Activated CD8-positive, alpha-beta T cell treated with anti-CD3 and anti-CD28 coated beads, Interleukin-2, amount 10 ng/mL, durations not matched to agents 7 days and 5 days (primary cell): ENCODE results near the gene KLHL41. TPM values are rescaled to one million over a fixed set of nuclear protein-coding genes. Genes with fewer than 3 reads are reported as not detected.
"Not testable (repeated sequence)": the region's sequence is repeated elsewhere in the genome, so short reads cannot be mapped to it uniquely, and the experiment has no call there.

Experiments
- ATAC-seq: fragments of 150-1000 bp; cut with Tn5 transposase; one replicate; pipeline ENCODE4 v1.10.0; 2021; ENCODE audit warnings: moderate library complexity
- CTCF ChIA-PET: fragments of 350-600 bp; sonication (Branson Sonifier 250); formaldehyde crosslinking; loops from one replicate; lab custom pipeline; 2021; ENCODE audit warnings: antibody characterized with exemption; lab: Charles Lee
- POLR2A ChIA-PET: fragments of 350-600 bp; sonication (Branson Sonifier 250); formaldehyde crosslinking; loops from one replicate; lab custom pipeline; 2021; ENCODE audit warnings: antibody characterized with exemption; lab: Charles Lee
- DNase-seq: peaks from one replicate; pipeline ENCODE4 v3.0.0-alpha.2; 2020
- H3K27ac Mint-ChIP-seq: one replicate; pipeline ENCODE4 v1.8.0; 2021; ENCODE audit warnings: mild to moderate bottlenecking, mixed read lengths
- H3K27me3 Mint-ChIP-seq: one replicate; pipeline ENCODE4 v1.8.0; 2021; ENCODE audit warnings: low read depth, mixed read lengths
- H3K36me3 Mint-ChIP-seq: one replicate; pipeline ENCODE4 v1.8.0; 2021; ENCODE audit warnings: low read depth, mixed read lengths
- H3K4me1 Mint-ChIP-seq: one replicate; pipeline ENCODE4 v1.8.0; 2021; ENCODE audit warnings: low read depth, mixed read lengths
- H3K4me3 Mint-ChIP-seq: one replicate; pipeline ENCODE4 v1.8.0; 2021; ENCODE audit warnings: mild to moderate bottlenecking, mixed read lengths
- H3K9me3 Mint-ChIP-seq: one replicate; pipeline ENCODE4 v1.8.0; 2022; ENCODE audit warnings: mixed read lengths; ENCODE audit not compliant: insufficient read depth
- total RNA-seq, 2 experiments: library from RNA; stranded (reverse); gene quantifications; one replicate each; pipeline ENCODE4 v1.2.3, GENCODE V29; 2021

Gene KLHL41
- total RNA-seq, 2 experiments from 2014 or later: not detected

GRCh38 chr2:169539460-169539859, 30.0 kb downstream of the KLHL41 start:
- ATAC-seq, H3K4me3 Mint-ChIP-seq, H3K27ac Mint-ChIP-seq, H3K9me3 Mint-ChIP-seq, H3K4me1 Mint-ChIP-seq, CTCF ChIA-PET, H3K27me3 Mint-ChIP-seq, DNase-seq: not testable (repeated sequence)
- POLR2A ChIA-PET: interaction anchor here (0.5 kb wide), 1 partner anchor 528 kb away, joined by 3 read pairs; no protein-coding TSS in a partner anchor
- H3K36me3 Mint-ChIP-seq: peaks cover 24% of the 10 kb centered on the region

DNA sequence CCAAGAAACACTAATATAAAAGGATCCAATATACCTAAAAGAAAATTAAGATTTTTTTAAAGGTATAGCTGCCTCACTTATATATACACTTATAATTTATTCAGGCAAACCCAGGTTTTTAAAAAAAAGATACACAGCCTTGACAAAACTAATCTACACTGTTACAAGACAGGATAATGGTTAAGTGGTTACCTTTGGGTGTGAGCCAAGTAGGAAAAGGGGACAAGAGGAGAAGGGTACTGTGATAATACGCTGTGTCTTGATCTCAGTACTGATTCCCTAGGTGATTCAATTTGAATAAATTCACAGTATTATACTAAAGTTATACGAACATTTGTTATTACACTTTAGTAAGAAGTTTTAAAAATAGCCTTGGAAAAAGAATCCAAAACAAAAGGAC, 30.6 kb downstream of the KLHL41 start:
- H3K9me3 Mint-ChIP-seq: no peaks in the 10 kb centered on the region
- H3K4me3 Mint-ChIP-seq: no peak overlapping the region
- no peaks in the 10 kb centered on the region for H3K4me1 Mint-ChIP-seq
- ATAC-seq: no peak
- POLR2A ChIA-PET: no interaction called here
- H3K27me3 Mint-ChIP-seq: no peaks in the 10 kb centered on the region
- CTCF ChIA-PET: no interaction called here
- no peak for DNase-seq
- no peak overlapping the region for H3K27ac Mint-ChIP-seq
- peaks cover 24% of the 10 kb centered on the region for H3K36me3 Mint-ChIP-seq

- CTCF ChIA-PET: no interaction called here
- no peak for DNase-seq
- POLR2A ChIA-PET: no interaction called here
Measured at GRCh38 chr2:169542433-169542832, 32.9 kb downstream of the KLHL41 start.

GRCh38 chr2:169546756-169547155, 37.3 kb downstream of the KLHL41 start:
- no peaks in the 10 kb centered on the region for H3K27me3 Mint-ChIP-seq
- H3K4me1 Mint-ChIP-seq: peaks cover 5% of the 10 kb centered on the region
- no peak for ATAC-seq
- no peak overlapping the region for H3K4me3 Mint-ChIP-seq
- ChIA-PET CTCF (no interaction called here), POLR2A (no interaction called here)
- H3K36me3 Mint-ChIP-seq: peaks cover 23% of the 10 kb centered on the region
- no peaks in the 10 kb centered on the region for H3K9me3 Mint-ChIP-seq
- DNase-seq: no peak
- no peak overlapping the region for H3K27ac Mint-ChIP-seq

More at GRCh38 chr2:169542433-169542832, 32.9 kb downstream of the KLHL41 start:
- peaks cover 5% of the 10 kb centered on the region for H3K4me1 Mint-ChIP-seq
- H3K4me3 Mint-ChIP-seq: no peak overlapping the region
- peaks cover 26% of the 10 kb centered on the region for H3K36me3 Mint-ChIP-seq
- ATAC-seq: no peak
- no peaks in the 10 kb centered on the region for H3K9me3 Mint-ChIP-seq
- H3K27ac Mint-ChIP-seq: no peak overlapping the region
- H3K27me3 Mint-ChIP-seq: no peaks in the 10 kb centered on the region

- Mint-ChIP-seq H3K27me3 (no peaks in the 10 kb centered on the region), H3K4me3 (no peak overlapping the region), H3K27ac (no peak overlapping the region), H3K4me1 (no peaks in the 10 kb centered on the region), H3K9me3 (no peaks in the 10 kb centered on the region), H3K36me3 (peaks cover 31% of the 10 kb centered on the region)
- POLR2A ChIA-PET: no interaction called here
- no peak for ATAC-seq
- DNase-seq: no peak
- CTCF ChIA-PET: no interaction called here
Measured at GRCh38 chr2:169561364-169561763, 51.9 kb downstream of the KLHL41 start.

- DNase-seq, ATAC-seq, H3K4me3 Mint-ChIP-seq, H3K4me1 Mint-ChIP-seq, H3K9me3 Mint-ChIP-seq, H3K27me3 Mint-ChIP-seq, H3K27ac Mint-ChIP-seq: not testable (repeated sequence)
- H3K36me3 Mint-ChIP-seq: peaks cover 31% of the 10 kb centered on the region
- CTCF ChIA-PET: interaction anchor here (1.1 kb wide), 1 partner anchor 99 kb away, joined by 3 read pairs; no protein-coding TSS in a partner anchor
- POLR2A ChIA-PET: interaction anchor here (1.3 kb wide), 1 partner anchor 23 kb away, joined by 4 read pairs; no protein-coding TSS in a partner anchor
Measured at GRCh38 chr2:169562084-169562483, 52.6 kb downstream of the KLHL41 start.

DNA sequence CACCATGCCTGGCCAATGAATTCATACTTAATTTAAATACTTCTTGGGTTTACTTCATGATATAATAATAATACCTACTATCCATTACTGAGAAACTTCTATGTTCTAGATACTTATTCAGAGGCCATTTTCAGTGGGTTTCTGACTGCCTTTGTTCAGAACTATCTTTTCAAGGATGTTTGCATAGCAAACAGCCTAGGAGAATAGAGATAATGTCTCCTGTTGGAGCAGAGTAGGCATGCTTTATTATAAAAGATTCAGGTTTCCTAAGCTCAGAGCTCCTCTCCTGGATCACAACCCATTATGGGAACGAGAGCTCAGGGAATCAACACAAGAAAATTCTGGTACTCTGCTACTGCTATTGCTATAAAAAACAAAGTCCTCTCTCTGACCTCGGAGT, 53.0 kb downstream of the KLHL41 start:
- Mint-ChIP-seq H3K36me3 (peaks cover 31% of the 10 kb centered on the region), H3K27ac (no peak overlapping the region), H3K9me3 (no peaks in the 10 kb centered on the region), H3K4me3 (no peak overlapping the region), H3K27me3 (no peaks in the 10 kb centered on the region), H3K4me1 (no peaks in the 10 kb centered on the region)
- peak; percentile 35 for ATAC-seq
- no peak for DNase-seq
- CTCF ChIA-PET: interaction anchor here (1.1 kb wide), 1 partner anchor 99 kb away, joined by 3 read pairs; no protein-coding TSS in a partner anchor
- POLR2A ChIA-PET: interaction anchor here (0.6 to 1.3 kb wide), 2 partner anchors 23 to 36 kb away, joined by 3 to 4 read pairs; no protein-coding TSS in a partner anchor

DNA sequence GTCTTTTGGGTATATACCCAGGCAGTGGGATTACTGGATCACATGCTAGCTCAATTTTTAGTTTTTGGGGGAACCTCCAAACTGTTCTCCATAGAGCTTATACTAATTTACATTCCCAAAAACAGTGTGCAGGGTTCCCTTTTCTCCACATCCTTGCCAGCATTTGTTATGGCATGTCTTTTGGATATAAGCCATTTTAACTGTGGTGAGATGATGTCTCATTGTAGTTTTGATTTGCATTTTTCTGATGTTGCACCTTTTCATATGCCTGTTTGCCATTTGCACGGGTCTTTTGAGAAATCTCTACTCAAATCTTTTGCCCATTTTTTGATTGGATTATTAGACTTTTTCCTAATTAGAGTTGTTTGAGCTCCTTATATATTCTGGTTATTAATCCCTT, 56.2 kb downstream of the KLHL41 start:
- Mint-ChIP-seq H3K4me3 (no peak overlapping the region), H3K27ac (no peak overlapping the region), H3K36me3 (peaks cover 36% of the 10 kb centered on the region), H3K27me3 (no peaks in the 10 kb centered on the region), H3K9me3 (no peaks in the 10 kb centered on the region), H3K4me1 (peaks cover 12% of the 10 kb centered on the region)
- CTCF ChIA-PET: no interaction called here
- POLR2A ChIA-PET: no interaction called here
- DNase-seq: no peak
- no peak for ATAC-seq

GRCh38 chr2:169569948-169570347, 60.4 kb downstream of the KLHL41 start:
- ChIA-PET POLR2A (no interaction called here), CTCF (no interaction called here)
- H3K27me3 Mint-ChIP-seq: no peaks in the 10 kb centered on the region
- H3K27ac Mint-ChIP-seq: no peak overlapping the region
- H3K4me3 Mint-ChIP-seq: no peak overlapping the region
- H3K4me1 Mint-ChIP-seq: peaks cover 24% of the 10 kb centered on the region
- ATAC-seq: no peak
- DNase-seq: no peak
- H3K36me3 Mint-ChIP-seq: peaks cover 25% of the 10 kb centered on the region
- H3K9me3 Mint-ChIP-seq: no peaks in the 10 kb centered on the region

GRCh38 chr2:169570752-169571151, 61.2 kb downstream of the KLHL41 start:
- H3K27me3 Mint-ChIP-seq, H3K27ac Mint-ChIP-seq: not testable (repeated sequence)

DNA sequence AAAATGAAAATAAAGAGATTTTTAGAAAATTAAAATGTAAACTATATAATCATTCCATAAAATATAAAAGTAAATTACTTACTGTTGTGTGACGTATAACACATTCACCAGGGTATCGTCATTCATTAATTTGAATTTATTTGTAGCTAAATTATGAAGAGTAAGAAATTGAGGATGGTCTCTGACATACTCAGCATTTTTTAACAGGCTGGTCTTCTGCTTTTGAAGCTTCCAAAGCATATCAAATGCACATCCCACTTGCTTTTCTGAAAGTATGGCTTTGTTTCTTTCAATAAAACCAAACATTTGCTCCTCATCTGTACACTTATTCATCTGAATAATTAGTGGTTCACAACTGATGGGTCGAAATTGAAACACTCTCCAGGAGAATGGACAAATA, 62.1 kb downstream of the KLHL41 start:
- ATAC-seq (no peak), DNase-seq (no peak)
- ChIA-PET POLR2A (interaction anchor here (0.6 to 3.8 kb wide), 2 partner anchors 13 to 20 kb away, joined by 3 to 28 read pairs; partner anchors contain the start of gene PPIG), CTCF (interaction anchor here (1.2 to 1.8 kb wide), 4 partner anchors 10 to 196 kb away, joined by 3 to 4 read pairs (median 4); no protein-coding TSS in a partner anchor)
- H3K9me3 Mint-ChIP-seq: no peaks in the 10 kb centered on the region
- H3K27me3 Mint-ChIP-seq: no peaks in the 10 kb centered on the region
- peaks cover 24% of the 10 kb centered on the region for H3K4me1 Mint-ChIP-seq
- peaks cover 18% of the 10 kb centered on the region for H3K36me3 Mint-ChIP-seq
- H3K4me3 Mint-ChIP-seq: no peak overlapping the region
- no peak overlapping the region for H3K27ac Mint-ChIP-seq

More at GRCh38 chr2:169570752-169571151, 61.2 kb downstream of the KLHL41 start:
- CTCF ChIA-PET, ATAC-seq, H3K4me3 Mint-ChIP-seq, H3K9me3 Mint-ChIP-seq, DNase-seq: not testable (repeated sequence)
- peaks cover 24% of the 10 kb centered on the region for H3K4me1 Mint-ChIP-seq
- peaks cover 21% of the 10 kb centered on the region for H3K36me3 Mint-ChIP-seq
- POLR2A ChIA-PET: interaction anchor here (3.8 kb wide), 1 partner anchor 14 kb away, joined by 28 read pairs; the partner anchor contains the start of gene PPIG

DNA sequence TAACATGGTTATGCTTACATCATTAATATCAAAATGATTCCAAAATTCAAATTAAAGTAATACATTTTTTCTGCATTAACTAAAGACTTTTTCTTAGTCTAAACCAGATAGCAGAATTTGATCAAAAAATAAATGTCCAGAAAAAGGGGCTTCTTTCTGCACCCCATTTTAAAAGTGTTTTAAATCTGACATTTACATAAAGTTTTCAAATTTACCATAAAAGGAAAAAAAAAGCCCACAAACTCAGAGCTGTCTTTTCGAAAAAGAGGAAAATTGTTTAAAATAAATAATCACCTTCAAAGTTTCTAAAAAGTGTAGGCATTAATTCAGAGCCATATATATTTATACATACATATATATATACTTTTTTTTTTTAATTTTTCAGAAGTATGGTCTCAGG, 62.7 kb downstream of the KLHL41 start:
- ATAC-seq (no peak), DNase-seq (no peak)
- POLR2A ChIA-PET: interaction anchor here (0.6 to 3.8 kb wide), 3 partner anchors 13 to 20 kb away, joined by 3 to 28 read pairs (median 3); partner anchors contain the start of gene PPIG
- H3K9me3 Mint-ChIP-seq: no peaks in the 10 kb centered on the region
- no peak overlapping the region for H3K4me3 Mint-ChIP-seq
- peaks cover 24% of the 10 kb centered on the region for H3K4me1 Mint-ChIP-seq
- CTCF ChIA-PET: interaction anchor here (1.2 to 1.8 kb wide), 4 partner anchors 10 to 196 kb away, joined by 3 to 4 read pairs (median 4); no protein-coding TSS in a partner anchor
- H3K27me3 Mint-ChIP-seq: no peaks in the 10 kb centered on the region
- peaks cover 18% of the 10 kb centered on the region for H3K36me3 Mint-ChIP-seq
- H3K27ac Mint-ChIP-seq: no peak overlapping the region
